Measurements from ENCODE around the gene TRAF7. TPM values are rescaled to one million over a fixed set of nuclear protein-coding genes. Genes with fewer than 3 reads are reported as not detected.

Gene TRAF7
- total RNA-seq, 2 donors from 2014 or later, result 34.1 to 54.8 TPM

- DNase-seq (ENCODE audit: low spot score) (no peak), ATAC-seq (ENCODE audit: insufficient number of reproducible peaks, low FRiP score, low read depth) (no peak)
- Histone ChIP-seq H3K9me3 (no peaks in the 10 kb centered on the region), H3K4me1 (ENCODE audit: control insufficient read depth in 1 of 2, low read depth in 2 of 2) (no peaks in the 10 kb centered on the region), H3K4me3 (no peak overlapping the region), H3K36me3 (peaks cover 48% of the 10 kb centered on the region), H3K27me3 (replicated peaks; ENCODE audit: insufficient read depth) (no peaks in the 10 kb centered on the region), H3K27ac (no peak overlapping the region)
- no peak for TF ChIP-seq CTCF (IDR thresholded peaks at IDR 0.05)
These were observed 16.1 kb downstream of the TRAF7 start for GRCh38 chr16:2171601-2172178.

GRCh38 chr16:2172688-2173335 lies 17.2 kb downstream of the TRAF7 start:
- Histone ChIP-seq H3K36me3 (peaks cover 48% of the 10 kb centered on the region), H3K27ac (no peak overlapping the region), H3K4me1 (ENCODE audit: control insufficient read depth in 1 of 2, low read depth in 2 of 2) (no peaks in the 10 kb centered on the region), H3K9me3 (no peaks in the 10 kb centered on the region), H3K27me3 (replicated peaks; ENCODE audit: insufficient read depth) (no peaks in the 10 kb centered on the region), H3K4me3 (no peak overlapping the region)
- no peak for DNase-seq (ENCODE audit: low spot score)
- no peak for ATAC-seq (ENCODE audit: insufficient number of reproducible peaks, low FRiP score, low read depth)
- no peak for TF ChIP-seq CTCF (IDR thresholded peaks at IDR 0.05)

GRCh38 chr16:2173366-2173765 lies 17.8 kb downstream of the TRAF7 start:
- ATAC-seq (ENCODE audit: insufficient number of reproducible peaks, low FRiP score, low read depth), result no peak

GRCh38 chr16:2173916-2174315 lies 18.3 kb downstream of the TRAF7 start:
- no peaks in the 10 kb centered on the region for H3K27me3 ChIP-seq (replicated peaks; ENCODE audit: insufficient read depth)
- H3K27ac ChIP-seq, result no peak overlapping the region
- DNase-seq (ENCODE audit: low spot score), result no peak
- no peaks in the 10 kb centered on the region for H3K4me1 ChIP-seq (ENCODE audit: control insufficient read depth in 1 of 2, low read depth in 2 of 2)
- ATAC-seq (ENCODE audit: insufficient number of reproducible peaks, low FRiP score, low read depth), result no peak
- TF ChIP-seq CTCF (IDR thresholded peaks at IDR 0.05), result no peak
- no peak overlapping the region for H3K4me3 ChIP-seq
- no peaks in the 10 kb centered on the region for H3K9me3 ChIP-seq
- peaks cover 42% of the 10 kb centered on the region for H3K36me3 ChIP-seq

More at GRCh38 chr16:2173366-2173765, 17.8 kb downstream of the TRAF7 start:
- peaks cover 43% of the 10 kb centered on the region for H3K36me3 ChIP-seq
- DNase-seq (ENCODE audit: low spot score), result no peak
- H3K4me1 ChIP-seq (ENCODE audit: control insufficient read depth in 1 of 2, low read depth in 2 of 2), result no peaks in the 10 kb centered on the region
- no peaks in the 10 kb centered on the region for H3K9me3 ChIP-seq
- no peak overlapping the region for H3K4me3 ChIP-seq
- no peak overlapping the region for H3K27ac ChIP-seq
- no peak for TF ChIP-seq CTCF (IDR thresholded peaks at IDR 0.05)
- no peaks in the 10 kb centered on the region for H3K27me3 ChIP-seq (replicated peaks; ENCODE audit: insufficient read depth)

GRCh38 chr16:2174396-2175131 lies 19.0 kb downstream of the TRAF7 start:
- no peak overlapping the region for H3K4me3 ChIP-seq
- no peaks in the 10 kb centered on the region for H3K27me3 ChIP-seq (replicated peaks; ENCODE audit: insufficient read depth)
- no peak for TF ChIP-seq CTCF (IDR thresholded peaks at IDR 0.05)
- no peak overlapping the region for H3K27ac ChIP-seq
- ATAC-seq (ENCODE audit: insufficient number of reproducible peaks, low FRiP score, low read depth), result no peak
- no peaks in the 10 kb centered on the region for H3K4me1 ChIP-seq (ENCODE audit: control insufficient read depth in 1 of 2, low read depth in 2 of 2)
- no peaks in the 10 kb centered on the region for H3K9me3 ChIP-seq
- no peak for DNase-seq (ENCODE audit: low spot score)
- H3K36me3 ChIP-seq, result peaks cover 39% of the 10 kb centered on the region
